HG03571 (cell line): ENCODE measurements around the gene FIBCD1.
"Not testable (repeated sequence)": the region's sequence is repeated elsewhere in the genome, so short reads cannot be mapped to it uniquely, and the experiment has no call there.

Experiments used
- ATAC-seq: cut with Tn5 transposase; IDR thresholded peaks from one replicate; pipeline ENCODE4 v1.9.1; 2021; ENCODE audit not compliant: unreplicated experiment

FIBCD1 gene

DNA sequence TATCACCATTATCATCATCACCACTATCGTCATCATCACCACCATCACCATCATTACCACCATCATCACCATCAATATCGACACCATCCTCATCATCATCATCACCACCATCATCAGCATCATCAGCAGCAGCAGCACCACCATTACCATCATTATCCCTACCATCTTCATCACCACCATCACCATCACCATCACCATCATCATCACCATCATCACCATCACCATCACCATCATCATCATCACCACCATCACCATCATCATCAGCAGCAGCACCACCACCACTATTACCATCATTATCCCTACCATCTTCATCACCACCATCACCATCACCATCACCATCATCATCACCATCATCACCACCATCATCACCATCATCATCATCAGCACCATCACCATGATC is 15.9 kb upstream of the FIBCD1 start:
- not testable (repeated sequence) for ATAC-seq

DNA sequence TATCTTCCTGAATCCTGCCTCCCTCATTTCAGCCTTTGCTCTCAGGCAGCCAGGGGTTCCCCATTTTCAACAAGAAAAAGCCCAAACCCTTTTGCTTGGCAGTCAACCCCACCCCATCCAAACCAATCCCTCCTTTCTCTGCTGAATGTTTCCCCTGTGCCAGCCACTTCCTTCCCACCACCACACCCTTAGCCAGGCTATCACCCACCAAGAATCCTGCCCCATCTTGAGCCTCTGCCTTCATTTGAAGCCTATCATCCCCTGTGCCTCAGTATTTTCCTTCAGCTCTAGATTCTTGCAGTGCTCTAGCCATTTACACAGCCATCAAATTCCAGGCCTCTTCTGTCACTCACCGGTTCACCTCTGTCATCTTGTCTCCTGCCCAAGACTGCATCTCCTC is 15.3 kb upstream of the FIBCD1 start:
- no peak for ATAC-seq

DNA sequence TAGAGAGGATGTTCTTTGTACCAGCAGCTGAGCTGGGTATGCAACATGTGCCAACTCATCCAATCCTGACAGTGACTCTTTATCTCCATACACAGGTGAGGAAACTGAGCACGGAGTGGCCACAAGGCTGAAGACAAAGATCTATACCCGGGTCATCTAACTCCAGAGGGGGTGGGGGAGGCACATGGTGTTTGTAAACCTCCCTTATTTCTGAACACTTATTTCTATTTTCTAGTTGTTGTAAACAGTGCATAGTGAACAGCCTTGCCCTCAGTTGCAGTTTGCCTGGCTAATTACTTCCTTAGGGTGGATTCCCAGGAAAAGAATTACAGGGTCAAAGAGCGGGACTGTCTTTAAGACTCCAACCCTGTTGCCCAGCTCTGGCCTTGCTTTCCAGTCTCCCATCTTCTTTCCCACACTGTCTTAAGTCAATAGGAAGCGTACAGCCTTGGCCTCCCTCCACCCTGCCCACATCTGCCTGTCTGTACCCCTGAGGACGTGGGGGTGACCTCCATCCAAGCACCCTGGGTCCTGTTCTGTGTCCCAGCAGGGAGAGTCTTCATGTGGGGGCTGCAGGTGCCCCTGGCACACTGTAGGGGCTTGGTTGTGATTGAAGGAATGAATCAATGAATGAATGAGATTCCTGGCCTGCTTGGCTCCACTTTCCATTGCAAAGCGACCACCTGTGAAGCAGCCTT is 13.2 kb upstream of the FIBCD1 start:
- ATAC-seq: no peak

DNA sequence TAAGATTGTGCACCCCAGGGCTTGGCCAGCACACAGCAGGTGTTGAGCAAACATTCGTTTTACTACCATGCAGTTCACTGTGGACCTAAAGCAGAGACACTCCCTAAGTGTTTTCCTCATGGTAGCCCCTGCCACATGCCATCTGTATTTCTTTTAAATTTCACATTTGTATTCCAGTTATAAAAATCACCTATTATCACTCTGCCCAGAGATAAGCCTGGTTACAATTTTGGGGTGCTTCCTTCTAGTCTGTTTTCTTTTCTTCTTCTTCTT is 10.9 kb upstream of the FIBCD1 start:
- no peak for ATAC-seq

DNA sequence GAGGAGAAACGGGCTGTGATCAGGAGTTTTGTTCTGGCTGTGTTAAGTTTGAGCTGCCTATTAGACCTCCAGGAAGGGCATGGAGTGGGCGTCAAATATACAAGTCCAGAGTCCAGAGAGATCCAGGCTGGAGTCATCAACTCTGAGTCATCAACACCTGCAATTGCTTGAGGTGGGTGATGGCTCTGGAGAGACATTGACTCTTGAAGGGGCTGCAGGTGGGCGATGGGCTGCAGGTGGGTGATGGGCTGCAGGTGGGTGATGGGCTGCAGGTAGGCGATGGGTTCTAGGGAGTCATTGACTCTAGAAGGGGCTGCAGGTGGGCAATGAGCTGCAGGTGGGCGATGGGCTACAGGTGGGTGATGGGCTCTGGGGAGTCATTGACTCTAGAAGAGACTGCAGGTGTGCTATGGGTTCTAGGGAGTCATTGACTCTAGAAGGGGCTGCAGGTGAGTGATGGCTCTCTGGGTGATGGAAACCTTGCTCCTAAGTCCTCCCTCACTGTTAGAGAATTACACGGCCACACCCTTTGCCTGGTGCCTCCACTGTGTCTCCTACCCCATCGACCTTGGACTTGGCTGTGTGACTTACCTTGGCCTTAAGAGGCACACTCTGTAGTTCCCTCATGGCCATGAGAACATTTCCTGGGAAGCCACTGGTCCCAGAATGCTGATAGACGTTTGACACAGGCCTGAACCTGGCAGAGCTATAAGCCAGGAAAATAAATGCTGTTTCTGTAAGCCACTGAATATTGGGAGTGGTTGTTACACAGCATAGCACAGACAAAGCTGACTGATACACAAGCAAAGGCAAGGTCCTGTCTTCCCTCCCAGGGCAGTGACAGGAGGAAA is 10.4 kb upstream of the FIBCD1 start:
- ATAC-seq: no peak

DNA sequence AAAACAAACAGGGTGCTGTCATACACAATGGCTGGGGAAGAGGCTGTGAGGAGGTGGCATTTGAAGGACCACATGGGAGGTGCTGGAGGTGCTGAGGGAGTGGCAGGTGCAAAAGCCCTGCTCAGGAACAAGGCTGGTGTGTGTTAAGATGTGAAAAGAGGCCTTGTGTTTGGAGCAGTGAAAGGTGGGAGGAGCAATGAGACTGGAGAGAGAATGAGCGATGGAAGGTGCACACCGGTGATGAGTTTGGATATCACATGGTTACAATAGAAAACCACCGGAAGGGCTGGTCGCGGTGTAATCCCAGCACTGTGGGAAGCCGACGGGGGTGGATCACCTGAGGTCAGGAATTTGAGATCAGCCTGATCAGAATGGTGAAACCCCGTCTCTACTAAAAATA is 9.2 kb upstream of the FIBCD1 start:
- no peak for ATAC-seq

DNA sequence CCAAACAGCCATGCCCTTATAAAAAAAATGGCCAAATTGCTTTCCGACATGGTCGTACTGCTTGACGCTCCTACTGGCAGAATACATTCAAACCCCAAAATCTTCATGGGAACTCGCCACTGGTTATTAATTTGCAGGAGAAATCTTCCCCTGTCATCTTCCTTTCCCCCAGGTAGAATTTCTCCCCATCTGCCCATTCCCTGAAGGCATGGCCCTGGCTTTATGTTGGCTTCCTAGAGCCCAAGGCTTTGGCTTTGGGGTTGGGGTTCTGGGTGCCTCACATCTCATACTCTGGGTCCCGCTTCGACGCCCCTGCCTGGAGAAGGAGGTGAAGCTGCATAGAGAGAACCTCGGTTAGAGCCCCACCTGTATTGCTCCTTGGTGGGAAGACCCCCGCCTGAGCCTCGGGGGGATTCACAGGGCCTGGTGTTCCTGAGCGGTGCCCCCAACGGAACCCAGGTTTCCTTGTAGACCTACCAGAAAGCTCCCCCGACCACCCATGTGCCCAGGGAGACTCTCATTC is 8.6 kb upstream of the FIBCD1 start:
- ATAC-seq: no peak

DNA sequence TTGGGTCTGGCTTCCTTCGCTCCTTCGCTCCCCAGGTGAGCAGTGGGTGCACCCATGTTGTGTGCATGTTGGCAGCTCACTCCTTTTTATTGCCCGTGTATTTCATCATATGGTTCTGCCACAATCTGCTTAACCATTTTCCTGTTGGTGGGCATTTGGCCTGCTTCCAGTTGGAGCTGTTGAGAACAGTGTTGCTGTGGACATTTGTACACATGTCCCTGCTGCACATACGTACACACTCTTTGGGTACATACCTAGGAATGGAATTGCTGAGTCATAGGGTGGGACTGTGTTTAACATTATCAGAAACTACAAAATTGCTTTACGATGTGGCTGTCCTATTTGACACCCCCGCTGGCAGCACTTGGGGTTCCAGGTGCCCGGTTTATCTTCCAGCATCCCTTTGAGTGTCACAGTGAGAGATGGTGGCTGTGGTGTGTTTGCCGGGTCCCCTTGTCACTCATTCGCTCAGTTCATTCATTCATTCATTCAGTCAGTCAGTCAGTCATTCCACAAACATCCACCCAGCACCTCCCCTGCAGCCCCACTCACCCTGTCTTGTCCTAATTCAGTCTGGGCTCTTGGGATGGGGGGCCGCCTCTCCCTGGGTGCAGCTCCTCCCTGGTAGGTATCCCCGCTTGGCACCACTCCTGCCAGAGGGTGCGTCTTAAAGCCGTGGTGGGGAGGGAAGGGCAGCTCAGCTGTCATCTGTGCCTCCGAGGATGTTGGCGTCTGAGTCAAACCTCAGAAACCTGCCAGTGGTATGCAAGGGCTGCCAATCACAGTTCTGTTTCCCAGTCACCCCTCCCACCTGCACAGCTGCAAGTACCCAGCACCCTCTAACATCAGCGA is 7.9 kb upstream of the FIBCD1 start:
- no peak for ATAC-seq

DNA sequence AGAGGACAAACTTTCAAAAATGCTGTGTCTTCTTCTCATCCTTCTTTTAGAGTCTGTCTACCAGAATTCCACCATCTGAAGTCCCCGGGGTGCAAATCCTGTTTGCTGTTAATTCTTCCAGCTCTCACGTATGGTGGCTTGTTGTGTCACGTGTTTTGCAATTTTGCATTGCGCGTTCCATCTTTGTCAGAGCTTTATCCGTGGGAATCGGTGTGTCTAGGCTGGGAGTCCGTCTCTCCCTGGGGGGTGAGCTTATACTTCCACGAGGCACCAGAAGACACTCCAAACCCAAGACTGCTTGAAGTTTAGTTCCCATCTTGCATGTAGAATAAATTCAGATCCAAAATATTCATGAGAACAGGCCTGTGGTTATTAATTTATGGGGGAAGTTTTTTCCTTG is 6.1 kb upstream of the FIBCD1 start:
- no peak for ATAC-seq

DNA sequence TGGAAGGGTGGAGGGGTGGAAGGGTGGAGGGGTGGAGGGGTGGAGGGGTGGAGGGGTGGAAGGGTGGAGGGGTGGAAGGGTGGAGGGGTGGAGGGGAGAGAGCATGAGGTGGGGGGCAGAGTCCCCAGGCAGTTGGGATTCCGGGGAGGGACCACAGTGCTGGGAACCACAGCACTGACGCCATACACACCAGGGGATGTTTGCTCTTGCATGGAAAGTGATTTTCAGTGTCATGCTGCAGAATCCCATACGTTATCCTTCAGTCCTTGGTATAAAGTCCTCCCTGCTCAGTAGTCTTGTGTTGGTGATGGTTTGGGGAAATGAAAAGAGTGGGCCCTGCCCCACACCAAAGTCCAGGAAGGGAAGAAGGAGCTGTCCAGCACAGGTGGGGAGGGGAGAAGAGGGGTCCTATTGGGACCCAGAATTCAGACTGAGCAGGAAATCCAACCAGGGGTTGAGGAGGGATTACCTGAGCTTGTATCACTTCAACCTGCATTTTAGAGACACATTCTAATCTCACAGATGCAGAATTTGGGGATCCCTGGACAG is 5.5 kb upstream of the FIBCD1 start:
- no peak for ATAC-seq

DNA sequence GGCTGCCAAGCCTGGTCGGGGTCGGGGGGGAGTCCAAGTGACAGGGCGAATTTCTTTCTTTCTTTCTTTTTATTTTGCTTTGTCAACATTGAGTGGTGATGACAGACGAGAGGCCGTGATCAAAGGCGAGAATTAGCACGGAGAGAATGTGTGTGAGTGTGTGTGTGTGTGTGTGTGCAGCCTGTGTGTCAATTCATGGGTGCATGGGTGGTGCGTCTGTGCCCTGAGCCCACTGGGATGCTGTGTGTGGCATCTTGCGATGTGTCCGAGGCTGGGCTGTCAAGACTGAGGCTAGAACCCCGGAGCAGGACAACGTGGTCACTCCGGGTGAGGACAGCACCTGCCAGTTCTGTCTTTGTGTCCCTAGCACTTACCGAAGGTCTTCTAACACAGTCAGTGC is 4.7 kb upstream of the FIBCD1 start:
- ATAC-seq: no peak

DNA sequence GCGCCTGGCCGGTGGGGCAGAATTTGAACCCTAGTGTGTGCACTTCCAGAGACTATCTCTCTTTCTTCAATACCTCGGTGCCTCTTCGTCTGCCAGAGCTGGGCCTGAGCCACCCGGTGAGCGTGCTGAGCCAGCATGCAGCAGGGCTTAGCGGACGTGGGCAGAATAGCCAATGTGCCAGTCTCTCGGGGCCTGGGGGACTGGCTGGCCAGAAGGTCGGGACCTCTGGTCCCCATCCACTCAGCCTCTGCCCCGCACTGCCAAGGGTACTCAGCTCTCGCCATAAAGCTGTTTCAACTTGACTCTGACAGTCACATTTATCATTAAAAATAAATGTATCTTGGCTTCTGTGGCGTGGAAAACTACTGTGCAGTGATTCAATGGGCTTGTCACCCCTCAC is 4.2 kb upstream of the FIBCD1 start:
- no peak for ATAC-seq

DNA sequence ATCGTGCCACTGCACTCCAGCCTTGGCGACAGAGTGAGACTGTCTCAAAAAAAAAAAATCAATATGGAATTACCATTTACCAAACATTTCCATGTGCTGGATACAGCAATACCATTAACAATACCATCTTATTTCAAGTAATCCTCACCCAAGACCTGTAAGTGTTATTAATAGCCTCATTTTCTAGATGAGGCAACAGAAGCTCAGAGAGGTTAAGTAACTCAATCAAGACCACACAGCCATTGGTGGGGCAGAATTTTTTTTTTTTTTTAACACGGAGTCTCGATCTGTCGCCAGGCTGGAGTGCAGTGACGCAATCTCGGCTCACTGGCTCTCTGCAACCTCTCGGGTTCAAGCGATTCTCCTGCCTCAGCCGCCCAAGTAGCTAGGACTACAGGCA is 3.6 kb upstream of the FIBCD1 start:
- ATAC-seq: no peak

DNA sequence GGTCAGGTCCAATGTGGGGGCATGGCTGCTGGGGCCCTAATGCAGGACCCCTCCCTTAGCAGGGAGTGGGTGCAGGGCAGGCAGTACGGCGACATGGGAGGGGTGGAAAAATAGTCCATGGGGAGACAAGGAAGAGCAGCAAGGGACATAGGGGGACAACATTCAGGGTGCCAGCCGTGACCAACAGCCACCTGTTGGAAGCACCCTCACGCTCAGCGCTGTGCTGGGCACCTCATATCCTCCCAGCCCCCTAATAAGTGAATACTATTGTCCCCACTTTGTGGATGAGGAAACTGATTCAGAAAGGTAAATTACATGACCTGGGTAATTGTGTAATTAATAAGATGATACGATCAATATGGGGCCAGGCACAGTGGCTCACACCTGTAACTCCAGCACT is 3.0 kb upstream of the FIBCD1 start:
- no peak for ATAC-seq

DNA sequence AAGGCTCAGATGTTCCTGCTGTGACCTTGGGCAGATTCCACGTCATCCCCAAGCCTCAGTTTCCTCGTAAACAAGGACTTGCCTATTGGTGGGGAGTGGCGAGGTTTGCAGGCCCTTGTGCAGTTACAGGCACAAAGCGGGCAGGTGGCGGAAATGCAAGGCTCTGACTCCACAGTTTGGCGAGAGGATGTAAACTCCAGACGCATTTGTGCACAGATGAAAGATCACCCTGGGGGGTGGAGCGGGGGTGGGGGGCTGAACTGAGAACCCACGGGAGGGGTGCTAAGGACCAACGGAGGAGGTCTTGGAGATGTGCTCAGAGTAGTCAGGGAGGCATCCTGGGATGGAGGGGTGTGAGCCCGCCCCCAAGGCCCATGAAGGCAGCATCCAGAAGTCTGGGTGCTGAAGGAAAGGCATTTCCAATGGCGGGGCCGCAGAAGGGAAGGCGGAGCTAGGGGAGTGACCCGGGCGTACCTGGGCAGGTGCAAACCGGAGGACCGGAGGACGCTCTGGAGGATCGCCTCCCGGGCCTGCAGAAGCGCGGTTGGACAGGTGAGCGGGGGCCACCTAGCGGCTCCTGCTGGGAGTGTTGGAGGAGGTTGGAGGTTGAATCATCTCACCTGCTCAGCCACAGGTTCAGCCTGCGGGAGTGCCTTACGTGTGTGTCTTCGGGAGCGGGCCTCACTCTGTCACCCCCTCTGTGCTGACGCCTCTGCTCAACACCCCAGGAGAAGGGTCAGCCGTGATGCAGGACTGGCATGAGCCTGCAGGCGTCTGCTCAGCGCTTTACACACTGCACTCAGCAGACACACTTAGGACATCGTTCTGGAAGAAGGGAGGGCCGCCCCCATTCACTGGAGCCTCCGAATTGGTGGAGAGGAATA is 1.9 kb upstream of the FIBCD1 start:
- no peak for ATAC-seq

DNA sequence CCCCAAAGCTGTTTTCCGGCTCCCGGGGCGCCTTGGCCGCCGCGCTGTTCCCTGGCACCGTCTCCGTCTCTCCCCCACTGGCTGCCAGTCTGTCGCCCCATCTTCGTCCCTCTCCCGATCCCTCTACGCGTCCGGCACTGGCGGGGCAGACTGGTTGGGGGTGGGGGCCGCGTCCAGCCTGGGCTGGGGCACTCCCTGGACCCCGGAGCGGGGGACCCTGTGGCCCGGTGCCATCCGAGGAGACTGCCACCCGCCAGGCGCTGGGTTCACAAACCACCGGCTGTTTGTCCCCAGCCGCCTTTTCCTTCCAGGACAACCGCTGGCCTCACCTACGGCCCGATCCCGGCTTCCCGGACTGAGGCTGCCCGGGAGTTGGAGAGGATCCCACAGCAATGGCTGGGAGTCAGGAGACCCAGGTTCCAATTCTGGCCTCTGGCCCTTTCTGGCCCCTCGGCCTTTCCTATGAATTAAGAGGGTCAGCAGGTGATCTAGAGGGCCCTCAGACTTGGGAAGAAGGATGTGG is 1.0 kb upstream of the FIBCD1 start:
- ATAC-seq: no peak

DNA sequence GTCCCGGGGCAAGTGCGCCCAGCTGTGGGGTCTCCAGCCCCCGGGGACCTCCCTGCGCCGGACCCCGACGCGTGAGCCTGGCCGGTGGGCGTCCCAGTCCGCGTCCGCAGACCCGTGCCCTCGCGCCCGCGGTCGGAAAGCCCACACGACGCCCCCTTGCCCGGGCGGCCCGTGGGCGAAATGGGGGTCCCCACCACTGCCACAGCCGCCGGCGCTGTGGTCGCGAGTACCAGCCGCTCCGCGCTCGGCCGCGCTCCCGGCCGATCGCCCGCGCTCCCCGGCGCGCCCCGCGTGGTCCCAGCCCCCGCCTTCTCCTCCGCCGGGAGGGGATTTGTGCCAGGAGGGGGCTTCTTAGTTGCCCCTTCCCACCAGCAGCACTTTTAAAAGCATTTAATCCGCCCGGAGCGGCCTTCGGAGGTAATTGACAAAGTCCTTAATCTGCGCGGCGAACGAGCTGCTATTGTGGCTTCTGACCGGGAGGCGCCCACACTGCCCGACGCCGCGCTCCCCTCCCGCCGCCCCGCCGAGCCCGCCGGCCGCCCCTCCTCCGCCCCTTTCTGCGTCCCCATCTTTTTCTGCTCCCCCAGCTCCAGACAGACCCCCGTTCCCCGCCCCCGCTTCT is 469 bp upstream of the FIBCD1 start:
- ATAC-seq: no peak

DNA sequence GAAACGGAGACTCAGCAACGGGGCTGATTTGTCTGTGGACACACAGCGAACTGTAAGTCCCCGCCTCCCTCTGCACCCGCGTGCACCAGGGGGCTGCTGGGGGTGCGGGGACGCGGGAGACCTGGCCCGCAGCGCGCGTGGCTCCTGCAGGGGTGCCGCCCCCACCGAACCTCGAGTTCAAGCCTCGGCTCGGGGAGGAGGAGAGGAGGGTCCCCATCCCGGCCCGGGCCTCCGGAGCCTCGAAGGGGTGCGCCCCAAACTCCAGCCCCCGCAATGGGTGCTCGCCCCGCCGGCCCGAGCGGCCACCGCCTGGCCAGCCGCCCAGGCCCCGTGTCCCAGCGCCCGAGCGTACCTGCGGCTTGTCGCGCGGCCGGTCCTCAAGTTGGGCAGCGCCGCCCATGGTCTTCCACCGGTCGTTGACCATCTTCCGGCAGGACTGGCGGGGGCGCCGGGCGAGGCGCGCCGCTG is 829 bp downstream of the FIBCD1 start:
- ATAC-seq: no peak
